Measurements from ENCODE around the gene USP28.

USP28 gene

GRCh38 chr11:113876798-113877669 lies 1.7 kb upstream of the USP28 start:
- DNase-seq (ENCODE audit: low read depth in 2 of 2) = no peak

- no peak for DNase-seq (ENCODE audit: low read depth in 2 of 2)
Observed at GRCh38 chr11:113876074-113876797, 864 bp upstream of the USP28 start.

- DNase-seq (ENCODE audit: low read depth in 2 of 2) = no peak
Observed at GRCh38 chr11:113874581-113875233, 665 bp downstream of the USP28 start.

GRCh38 chr11:113874096-113874495 lies 1.3 kb downstream of the USP28 start:
- no peak for DNase-seq (ENCODE audit: low read depth in 2 of 2)

- no peak for DNase-seq (ENCODE audit: low read depth in 2 of 2)
Observed at GRCh38 chr11:113873236-113873626, 2.1 kb downstream of the USP28 start.

GRCh38 chr11:113871336-113871735 lies 4.0 kb downstream of the USP28 start:
- DNase-seq (ENCODE audit: low read depth in 2 of 2) = no peak

- no peak for DNase-seq (ENCODE audit: low read depth in 2 of 2)
Observed at GRCh38 chr11:113867843-113868503, 7.4 kb downstream of the USP28 start.

- no peak for DNase-seq (ENCODE audit: low read depth in 2 of 2)
Observed at GRCh38 chr11:113865873-113866272, 9.5 kb downstream of the USP28 start.

- no peak for DNase-seq (ENCODE audit: low read depth in 2 of 2)
Observed at GRCh38 chr11:113864410-113864809, 11.0 kb downstream of the USP28 start.

- DNase-seq (ENCODE audit: low read depth in 2 of 2) = no peak
Observed at GRCh38 chr11:113862435-113862834, 12.9 kb downstream of the USP28 start.

GRCh38 chr11:113859665-113860064 lies 15.7 kb downstream of the USP28 start:
- no peak for DNase-seq (ENCODE audit: low read depth in 2 of 2)

GRCh38 chr11:113856966-113857759 lies 18.2 kb downstream of the USP28 start:
- no peak for DNase-seq (ENCODE audit: low read depth in 2 of 2)

- no peak for DNase-seq (ENCODE audit: low read depth in 2 of 2)
Observed at GRCh38 chr11:113855803-113856202, 19.6 kb downstream of the USP28 start.

GRCh38 chr11:113850188-113850587 lies 25.2 kb downstream of the USP28 start:
- DNase-seq (ENCODE audit: low read depth in 2 of 2) = no peak

GRCh38 chr11:113849713-113850112 lies 25.7 kb downstream of the USP28 start:
- no peak for DNase-seq (ENCODE audit: low read depth in 2 of 2)

GRCh38 chr11:113847580-113847979 lies 27.8 kb downstream of the USP28 start:
- DNase-seq (ENCODE audit: low read depth in 2 of 2) = no peak

- DNase-seq (ENCODE audit: low read depth in 2 of 2) = no peak
Observed at GRCh38 chr11:113847111-113847510, 28.3 kb downstream of the USP28 start.

- no peak for DNase-seq (ENCODE audit: low read depth in 2 of 2)
Observed at GRCh38 chr11:113841691-113842090, 33.7 kb downstream of the USP28 start.

- DNase-seq (ENCODE audit: low read depth in 2 of 2) = no peak
Observed at GRCh38 chr11:113840932-113841664, 34.3 kb downstream of the USP28 start.

- DNase-seq (ENCODE audit: low read depth in 2 of 2) = no peak
Observed at GRCh38 chr11:113839842-113840241, 35.5 kb downstream of the USP28 start.

Measured in stimulated activated CD4-positive, alpha-beta T cell treated with anti-CD3 and anti-CD28 coated beads, Interleukin-15, amount 100 ng/mL, for 48 hours (primary cell).